Smooth muscle cell (in vitro differentiated cells): Measurements from ENCODE around the gene ATAT1. TPM values are rescaled to one million over a fixed set of nuclear protein-coding genes. Genes with fewer than 3 reads are reported as not detected.
A peak's percentile ranks its signal among the peaks of the same experiment; 100 is the strongest.

Source experiments
- DNase-seq: peaks from one replicate; lab custom pipeline; 2025; ENCODE audit not compliant: unreplicated experiment; lab: John Stamatoyannopoulos, UW
- H2AFZ ChIP-seq: fragments of 200-600 bp; sonication (generic); 2 replicates; pipeline ENCODE4 v1.6.0; 2016; ENCODE audit warnings: antibody characterized with exemption, low read depth, mild to moderate bottlenecking
- H3F3A ChIP-seq: fragments of 200-600 bp; sonication (generic); 2 replicates; pipeline ENCODE4 v1.6.0; 2017; ENCODE audit warnings: antibody characterized with exemption, low read depth
- H3K27ac ChIP-seq: fragments of 200-600 bp; sonication (generic); 2 replicates; pipeline ENCODE4 v1.5.1; 2016; ENCODE audit warnings: low read depth, mild to moderate bottlenecking
- H3K27me3 ChIP-seq: fragments of 200-600 bp; sonication (generic); 2 replicates; pipeline ENCODE4 v1.6.1; 2016; ENCODE audit warnings: low read depth, mild to moderate bottlenecking
- H3K36me3 ChIP-seq: fragments of 200-600 bp; sonication (generic); 2 replicates; pipeline ENCODE4 v1.5.1; 2016; ENCODE audit warnings: low read depth
- H3K4me1 ChIP-seq: fragments of 200-600 bp; sonication (generic); 2 replicates; pipeline ENCODE4 v1.5.1; 2016; ENCODE audit warnings: low read depth
- H3K4me2 ChIP-seq: fragments of 200-600 bp; sonication (generic); 2 replicates; pipeline ENCODE4 v1.6.0; 2016; ENCODE audit warnings: mild to moderate bottlenecking
- H3K4me3 ChIP-seq: fragments of 200-600 bp; sonication (generic); 2 replicates; pipeline ENCODE4 v1.5.1; 2016; ENCODE audit warnings: mild to moderate bottlenecking
- H3K79me2 ChIP-seq: fragments of 200-600 bp; sonication (generic); 2 replicates; pipeline ENCODE4 v1.6.0; 2016; ENCODE audit warnings: low read depth, mild to moderate bottlenecking
- H3K9ac ChIP-seq: fragments of 200-600 bp; sonication (generic); 2 replicates; pipeline ENCODE4 v1.6.0; 2016; ENCODE audit warnings: low read depth
- H3K9me3 ChIP-seq: fragments of 200-600 bp; sonication (generic); replicated peaks from 2 replicates; pipeline ENCODE4 v1.5.1; 2016; ENCODE audit warnings: low read depth
- H4K20me1 ChIP-seq: fragments of 200-600 bp; sonication (generic); 2 replicates; pipeline ENCODE4 v1.6.0; 2016; ENCODE audit warnings: low read depth
- WGBS: methylation state at CpG from one replicate; pipeline ENCODE4 v1.1.7; 2016; ENCODE audit warnings: low lambda C conversion rate; 5-methylcytosine and 5-hydroxymethylcytosine counted together
- polyA plus RNA-seq: library from polyadenylated mRNA; unstranded; fragments of >200 nt; fragmentation: Nextera tagmentation; extraction: Ambion mirVana; gene quantifications from 2 replicates; pipeline ENCODE4 v1.2.1, GENCODE V29; 2016
- total RNA-seq: library from RNA; depleted of rRNA; stranded (reverse); fragments of >200 nt; gene quantifications from 2 replicates; pipeline ENCODE4 v1.2.3, GENCODE V29; 2014
- TF ChIP-seq, protein P1 (sequence below): fragments of 200-600 bp; sonication (generic); IDR thresholded peaks from 2 replicates; pipeline ENCODE4 v1.5.1; 2017; ENCODE audit warnings: borderline replicate concordance, mild to moderate bottlenecking, antibody characterized with exemption; ENCODE audit not compliant: insufficient read depth, poor library complexity, severe bottlenecking

Gene ATAT1
- total and polyA plus RNA-seq, 2 experiments from 2014 or later, result 8.5 to 16.5 TPM

GRCh38 chr6:30589754-30590358 is 36.8 kb upstream of the ATAT1 start:
- H4K20me1 ChIP-seq, result peaks cover 7% of the 10 kb centered on the region
- H2AFZ ChIP-seq, result no peak overlapping the region
- peaks cover 27% of the 10 kb centered on the region for H3F3A ChIP-seq
- peaks cover 6% of the 10 kb centered on the region for H3K36me3 ChIP-seq
- no peak for DNase-seq
- H3K4me2 ChIP-seq, result no peak overlapping the region
- H3K79me2 ChIP-seq, result no peaks in the 10 kb centered on the region
- H3K9ac ChIP-seq, result no peak overlapping the region
- no peaks in the 10 kb centered on the region for H3K27me3 ChIP-seq
- H3K9me3 ChIP-seq, result no peaks in the 10 kb centered on the region
- peak overlapping the region; percentile 27 for H3K27ac ChIP-seq
- no peaks in the 10 kb centered on the region for H3K4me1 ChIP-seq
- TF ChIP-seq, protein P1, sequence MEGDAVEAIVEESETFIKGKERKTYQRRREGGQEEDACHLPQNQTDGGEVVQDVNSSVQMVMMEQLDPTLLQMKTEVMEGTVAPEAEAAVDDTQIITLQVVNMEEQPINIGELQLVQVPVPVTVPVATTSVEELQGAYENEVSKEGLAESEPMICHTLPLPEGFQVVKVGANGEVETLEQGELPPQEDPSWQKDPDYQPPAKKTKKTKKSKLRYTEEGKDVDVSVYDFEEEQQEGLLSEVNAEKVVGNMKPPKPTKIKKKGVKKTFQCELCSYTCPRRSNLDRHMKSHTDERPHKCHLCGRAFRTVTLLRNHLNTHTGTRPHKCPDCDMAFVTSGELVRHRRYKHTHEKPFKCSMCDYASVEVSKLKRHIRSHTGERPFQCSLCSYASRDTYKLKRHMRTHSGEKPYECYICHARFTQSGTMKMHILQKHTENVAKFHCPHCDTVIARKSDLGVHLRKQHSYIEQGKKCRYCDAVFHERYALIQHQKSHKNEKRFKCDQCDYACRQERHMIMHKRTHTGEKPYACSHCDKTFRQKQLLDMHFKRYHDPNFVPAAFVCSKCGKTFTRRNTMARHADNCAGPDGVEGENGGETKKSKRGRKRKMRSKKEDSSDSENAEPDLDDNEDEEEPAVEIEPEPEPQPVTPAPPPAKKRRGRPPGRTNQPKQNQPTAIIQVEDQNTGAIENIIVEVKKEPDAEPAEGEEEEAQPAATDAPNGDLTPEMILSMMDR, result no peak
- H3K4me3 ChIP-seq, result no peak overlapping the region
- WGBS, result 99% methylated on average over 15 of the region's 15 CpGs

DNA sequence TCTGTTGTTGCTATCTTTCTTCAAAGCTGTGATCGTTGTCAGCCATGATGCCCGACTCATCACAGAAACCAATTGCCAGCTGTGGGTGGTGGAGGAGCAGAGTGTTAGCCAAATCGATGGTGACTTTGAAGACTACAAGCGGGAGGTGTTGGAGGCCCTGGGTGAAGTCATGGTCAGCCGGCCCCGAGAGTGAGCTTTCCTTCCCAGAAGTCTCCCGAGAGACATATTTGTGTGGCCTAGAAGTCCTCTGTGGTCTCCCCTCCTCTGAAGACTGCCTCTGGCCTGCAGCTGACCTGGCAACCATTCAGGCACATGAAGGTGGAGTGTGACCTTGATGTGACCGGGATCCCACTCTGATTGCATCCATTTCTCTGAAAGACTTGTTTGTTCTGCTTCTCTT is 36.2 kb upstream of the ATAT1 start:
- DNase-seq, result no peak
- Histone ChIP-seq H3K27ac (peak overlapping the region; percentile 27), H3K9me3 (no peaks in the 10 kb centered on the region), H3K79me2 (no peaks in the 10 kb centered on the region), H3K27me3 (no peaks in the 10 kb centered on the region), H4K20me1 (peaks cover 7% of the 10 kb centered on the region), H3K4me3 (no peak overlapping the region), H3F3A (peaks cover 32% of the 10 kb centered on the region), H2AFZ (no peak overlapping the region), H3K9ac (no peak overlapping the region), H3K4me2 (no peak overlapping the region), H3K4me1 (no peaks in the 10 kb centered on the region), H3K36me3 (peaks cover 6% of the 10 kb centered on the region)
- WGBS, result 89% methylated on average over 8 of the region's 8 CpGs
- TF ChIP-seq, protein P1, result no peak

- Histone ChIP-seq H3K27ac (peak overlapping the region; percentile 27), H2AFZ (no peak overlapping the region), H3K4me1 (no peaks in the 10 kb centered on the region), H4K20me1 (peaks cover 7% of the 10 kb centered on the region), H3K4me2 (no peak overlapping the region), H3K79me2 (no peaks in the 10 kb centered on the region), H3K36me3 (peaks cover 6% of the 10 kb centered on the region), H3K27me3 (no peaks in the 10 kb centered on the region), H3F3A (peaks cover 32% of the 10 kb centered on the region), H3K9ac (no peak overlapping the region), H3K9me3 (no peaks in the 10 kb centered on the region), H3K4me3 (no peak overlapping the region)
- TF ChIP-seq, protein P1, result no peak
- no peak for DNase-seq
- 65% methylated on average over 1 of the region's 1 CpG for WGBS
Measured at GRCh38 chr6:30591008-30591407, 35.7 kb upstream of the ATAT1 start.

GRCh38 chr6:30592287-30592686 is 34.4 kb upstream of the ATAT1 start:
- no peak overlapping the region for H3K9ac ChIP-seq
- no peak for DNase-seq
- H3K4me2 ChIP-seq, result no peak overlapping the region
- peaks cover 6% of the 10 kb centered on the region for H3K36me3 ChIP-seq
- H3F3A ChIP-seq, result peaks cover 32% of the 10 kb centered on the region
- no peak overlapping the region for H3K4me3 ChIP-seq
- no peaks in the 10 kb centered on the region for H3K27me3 ChIP-seq
- H3K4me1 ChIP-seq, result no peaks in the 10 kb centered on the region
- no peak overlapping the region for H2AFZ ChIP-seq
- H3K27ac ChIP-seq, result peak overlapping the region; percentile 27
- TF ChIP-seq, protein P1, result no peak
- WGBS, result 100% methylated on average over 1 of the region's 1 CpG
- H3K79me2 ChIP-seq, result no peaks in the 10 kb centered on the region
- peaks cover 7% of the 10 kb centered on the region for H4K20me1 ChIP-seq
- H3K9me3 ChIP-seq, result no peaks in the 10 kb centered on the region
